Natural killer cell (primary cell): Measurements from ENCODE around the gene DNAAF5. TPM values are rescaled to one million over a fixed set of nuclear protein-coding genes. Genes with fewer than 3 reads are reported as not detected.

Source experiments
- ATAC-seq, 3 donors: fragments of 150-1000 bp in 2 of 3; fragments of 200-7000 bp in 1 of 3; cut with Tn5 transposase; 1 replicate in 1 of 3; 2 replicates in 2 of 3; pipeline ENCODE4 v1.10.0; 2021; ENCODE audit warnings: mild to moderate bottlenecking in 2 of 3, moderate library complexity in 2 of 3
- DNase-seq, 2 donors: peaks; one replicate each; pipeline versions ENCODE4 v3.0.0 to v3.0.0-alpha.2; 2013 to 2021; ENCODE audit warnings: mixed read lengths in 1 of 2
- H3K27ac ChIP-seq: one replicate; pipeline ENCODE4 v1.5.1; 2013; ENCODE audit warnings: mild to moderate bottlenecking, low read length
- H3K27me3 ChIP-seq: one replicate; pipeline ENCODE4 v1.6.1; 2013; ENCODE audit warnings: low read length; ENCODE audit not compliant: control insufficient read depth, insufficient read depth
- H3K36me3 ChIP-seq: one replicate; pipeline ENCODE4 v1.6.1; 2013; ENCODE audit warnings: low read length; ENCODE audit not compliant: control insufficient read depth, insufficient read depth
- H3K4me1 ChIP-seq: one replicate; pipeline ENCODE4 v1.6.1; 2013; ENCODE audit warnings: low read length; ENCODE audit not compliant: control insufficient read depth, insufficient read depth
- H3K4me3 ChIP-seq: one replicate; pipeline ENCODE4 v1.5.1; 2013; ENCODE audit warnings: low read length
- H3K9me3 ChIP-seq: one replicate; pipeline ENCODE4 v1.6.1; 2013; ENCODE audit warnings: low read length; ENCODE audit not compliant: control insufficient read depth, insufficient read depth
- H3K27ac Mint-ChIP-seq, 2 donors: one replicate each; pipeline ENCODE4 v1.8.0; 2022; ENCODE audit warnings: mild to moderate bottlenecking in 2 of 2, mixed read lengths in 2 of 2, moderate library complexity in 1 of 2
- H3K27me3 Mint-ChIP-seq, 2 donors: one replicate each; pipeline ENCODE4 v1.8.0; 2022; ENCODE audit warnings: low read depth in 2 of 2, mixed read lengths in 2 of 2
- H3K36me3 Mint-ChIP-seq: one replicate; pipeline ENCODE4 v1.8.0; 2022; ENCODE audit warnings: mixed read lengths
- H3K4me1 Mint-ChIP-seq, 2 donors: one replicate each; pipeline ENCODE4 v1.8.0; 2022; ENCODE audit warnings: mixed read lengths in 2 of 2
- H3K4me3 Mint-ChIP-seq: one replicate; pipeline ENCODE4 v1.8.0; 2022; ENCODE audit warnings: mild to moderate bottlenecking, moderate library complexity, mixed read lengths
- H3K9me3 Mint-ChIP-seq, 2 donors: one replicate each; pipeline ENCODE4 v1.8.0; 2022; ENCODE audit warnings: mixed read lengths in 2 of 2
- CTCF ChIP-seq: fragments of 200-600 bp; IDR thresholded peaks from one replicate; pipeline ENCODE4 v1.8.0; 2022; ENCODE audit warnings: antibody characterized with exemption
- WGBS: methylation state at CpG from one replicate; pipeline ENCODE4 v1.1.7; 2013; ENCODE audit warnings: missing lambda C conversion rate; ENCODE audit not compliant: insufficient coverage; 5-methylcytosine and 5-hydroxymethylcytosine counted together
- intact Hi-C: fragments of 100-400 bp; cut with micrococcal nuclease; formaldehyde crosslinking; loops from one replicate; pipeline ENCODE4 v1.14.2; 2022
- total RNA-seq, 4 donors: library from RNA; stranded (reverse); fragments of 120-200 nt in 1 of 4; gene quantifications; one replicate each; pipeline versions ENCODE4 v1.2.3 to v1.2.4, GENCODE V29; 2013 to 2022

The DNAAF5 gene
- total RNA-seq, 3 donors from 2014 or later (not counting 1 experiment from before 2014, with no cell fraction given) = 6.7 to 10.3 (median 10.3) TPM

GRCh38 chr7:777728-778078 is 51.2 kb downstream of the DNAAF5 start:
- Mint-ChIP-seq H3K4me1 (no peaks in the 10 kb centered on the region), H3K9me3 (no peaks in the 10 kb centered on the region), H3K27ac (no peak overlapping the region), H3K4me3 (no peak overlapping the region), H3K27me3 (no peaks in the 10 kb centered on the region), H3K36me3 (no peaks in the 10 kb centered on the region)
- no peaks in the 10 kb centered on the region for H3K27me3 ChIP-seq
- ATAC-seq (no peak), DNase-seq (no peak)
- no peaks in the 10 kb centered on the region for H3K9me3 ChIP-seq
- no peak overlapping the region for H3K27ac ChIP-seq
- 94% methylated on average over 16 of the region's 16 CpGs for WGBS
- H3K4me1 ChIP-seq = no peaks in the 10 kb centered on the region
- H3K36me3 ChIP-seq = peaks cover 8% of the 10 kb centered on the region
- no peak overlapping the region for H3K4me3 ChIP-seq
- TF ChIP-seq CTCF = no peak
- intact Hi-C loops = no loop called here

DNA sequence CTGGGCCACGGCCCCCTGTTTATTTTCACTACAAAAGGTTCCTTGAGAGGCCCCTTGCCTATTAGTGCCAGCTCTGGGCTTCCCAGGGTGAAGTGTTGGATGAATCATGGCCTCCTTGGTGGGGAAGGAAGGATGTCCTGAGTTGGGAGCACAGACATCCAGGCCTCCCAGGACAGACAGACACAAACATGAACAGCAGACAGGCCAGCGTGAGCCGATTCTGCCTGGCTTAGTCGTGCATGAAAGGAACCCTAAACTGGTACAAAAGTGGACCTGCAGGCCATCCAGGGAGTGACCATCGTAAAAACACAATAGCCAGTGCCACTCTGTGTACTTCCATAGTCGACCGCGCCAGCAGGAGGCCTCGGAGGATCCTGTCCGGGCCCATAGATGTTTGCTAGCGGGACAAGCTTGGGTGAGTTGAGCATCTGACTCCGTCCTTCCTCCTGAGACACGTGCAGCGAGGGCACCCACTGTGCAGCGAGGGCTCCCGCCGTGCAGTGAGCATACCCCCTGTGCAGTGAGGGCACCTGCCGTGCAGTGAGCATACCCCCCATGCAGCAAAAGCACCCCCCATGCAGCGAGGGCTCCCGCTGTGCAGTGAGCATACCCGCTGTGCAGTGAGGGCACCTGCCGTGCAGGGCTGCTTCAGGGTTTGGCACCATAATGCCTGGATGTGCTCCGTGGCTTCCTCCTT is 51.9 kb downstream of the DNAAF5 start:
- Mint-ChIP-seq H3K27ac (no peak overlapping the region), H3K4me1 (no peaks in the 10 kb centered on the region), H3K27me3 (no peaks in the 10 kb centered on the region), H3K9me3 (no peaks in the 10 kb centered on the region), H3K4me3 (no peak overlapping the region), H3K36me3 (no peaks in the 10 kb centered on the region)
- ATAC-seq (no peak), DNase-seq (no peak)
- H3K27me3 ChIP-seq = no peaks in the 10 kb centered on the region
- intact Hi-C loops = no loop called here
- H3K36me3 ChIP-seq = peaks cover 7% of the 10 kb centered on the region
- no peak for TF ChIP-seq CTCF
- 96% methylated on average over 23 of the region's 23 CpGs for WGBS
- H3K27ac ChIP-seq = no peak overlapping the region
- H3K9me3 ChIP-seq = no peaks in the 10 kb centered on the region
- H3K4me3 ChIP-seq = no peak overlapping the region
- H3K4me1 ChIP-seq = no peaks in the 10 kb centered on the region

- WGBS = 96% methylated on average over 13 of the region's 15 CpGs
These were observed 52.5 kb downstream of the DNAAF5 start for GRCh38 chr7:778968-779451.

More at GRCh38 chr7:778968-779451, 52.5 kb downstream of the DNAAF5 start:
- H3K4me3 Mint-ChIP-seq = no peak overlapping the region
- no peak overlapping the region for H3K4me3 ChIP-seq
- H3K27ac Mint-ChIP-seq = no peak overlapping the region
- no peak overlapping the region for H3K27ac ChIP-seq
- no peak for DNase-seq
- H3K27me3 ChIP-seq = no peaks in the 10 kb centered on the region
- H3K4me1 ChIP-seq = no peaks in the 10 kb centered on the region
- no peaks in the 10 kb centered on the region for H3K9me3 ChIP-seq
- H3K27me3 Mint-ChIP-seq = no peaks in the 10 kb centered on the region
- no peaks in the 10 kb centered on the region for H3K4me1 Mint-ChIP-seq
- no peak for ATAC-seq
- no peaks in the 10 kb centered on the region for H3K36me3 Mint-ChIP-seq
- peaks cover 7% of the 10 kb centered on the region for H3K36me3 ChIP-seq
- H3K9me3 Mint-ChIP-seq = no peaks in the 10 kb centered on the region
- no peak for TF ChIP-seq CTCF
- intact Hi-C loops = no loop called here
